ENCODE results near the gene NEGR1. TPM values are rescaled to one million over a fixed set of nuclear protein-coding genes. Genes with fewer than 3 reads are reported as not detected.
"Not testable (repeated sequence)": the region's sequence is repeated elsewhere in the genome, so short reads cannot be mapped to it uniquely, and the experiment has no call there.

Gene NEGR1
- total and polyA plus RNA-seq, 4 donors: 0.86 to 7.3 (median 2.5) TPM

GRCh38 chr1:71908871-71909390 lies 373.4 kb downstream of the NEGR1 start:
- Histone ChIP-seq H3K36me3 (ENCODE audit: control insufficient read depth in 4 of 4, insufficient read depth in 4 of 4, low read length in 4 of 4) (no peaks in the 10 kb centered on the region), H3K4me3 (no peak overlapping the region), H3K27ac (ENCODE audit: low read depth in 1 of 2, low read length in 1 of 2) (no peak overlapping the region), H3K9ac (ENCODE audit: insufficient read depth in 1 of 2, low read length in 2 of 2) (no peak overlapping the region), H3K27me3 (ENCODE audit: control insufficient read depth in 3 of 3, insufficient read depth in 3 of 3, low read length in 2 of 3) (no peaks in the 10 kb centered on the region), H3K4me1 (ENCODE audit: control insufficient read depth in 5 of 5, insufficient read depth in 5 of 5, low read length in 5 of 5) (peaks cover 0 to 3% (median 0%) of the 10 kb centered on the region in 5 donors), H3K9me3 (ENCODE audit: control insufficient read depth in 4 of 4, insufficient read depth in 3 of 4, low read length in 3 of 4) (no peaks in the 10 kb centered on the region)
- 66 to 74% methylated on average over 1 of the region's 1 CpG for WGBS, 2 donors
- TF ChIP-seq CTCF (IDR thresholded peaks at IDR 0.05; ENCODE audit: control extremely low read depth, extremely low read depth): no peak
- DNase-seq: no peak
- no peak for ATAC-seq (ENCODE audit: insufficient read depth, low FRiP score)

- 53 to 75% methylated on average over 1 of the region's 1 CpG for WGBS, 2 donors
- DNase-seq (peak; percentile 11 to 68 (median 36)), ATAC-seq (ENCODE audit: insufficient read depth, low FRiP score) (no peak)
Observed at GRCh38 chr1:71908303-71908702, 374.0 kb downstream of the NEGR1 start.

GRCh38 chr1:71899881-71900280 lies 382.5 kb downstream of the NEGR1 start:
- no peak for TF ChIP-seq CTCF (IDR thresholded peaks at IDR 0.05; ENCODE audit: control extremely low read depth, extremely low read depth)
- Histone ChIP-seq H3K27ac (ENCODE audit: low read depth in 1 of 2, low read length in 1 of 2) (no peak overlapping the region), H3K9me3 (ENCODE audit: control insufficient read depth in 4 of 4, insufficient read depth in 3 of 4, low read length in 3 of 4) (no peaks in the 10 kb centered on the region), H3K27me3 (ENCODE audit: control insufficient read depth in 3 of 3, insufficient read depth in 3 of 3, low read length in 2 of 3) (no peaks in the 10 kb centered on the region), H3K4me3 (no peak overlapping the region), H3K4me1 (ENCODE audit: control insufficient read depth in 5 of 5, insufficient read depth in 5 of 5, low read length in 5 of 5) (no peaks in the 10 kb centered on the region), H3K36me3 (ENCODE audit: control insufficient read depth in 4 of 4, insufficient read depth in 4 of 4, low read length in 4 of 4) (no peaks in the 10 kb centered on the region), H3K9ac (ENCODE audit: insufficient read depth in 1 of 2, low read length in 2 of 2) (no peak overlapping the region)
- 68 to 81% methylated on average over 2 of the region's 2 CpGs for WGBS, 2 donors
- DNase-seq (peak in 1 of 3 donors; percentile 15), ATAC-seq (ENCODE audit: insufficient read depth, low FRiP score) (no peak)

More at GRCh38 chr1:71908303-71908702, 374.0 kb downstream of the NEGR1 start:
- Histone ChIP-seq H3K4me3 (no peak overlapping the region), H3K27ac (ENCODE audit: low read depth in 1 of 2, low read length in 1 of 2) (no peak overlapping the region), H3K9me3 (ENCODE audit: control insufficient read depth in 4 of 4, insufficient read depth in 3 of 4, low read length in 3 of 4) (no peaks in the 10 kb centered on the region), H3K4me1 (ENCODE audit: control insufficient read depth in 5 of 5, insufficient read depth in 5 of 5, low read length in 5 of 5) (peaks cover 0 to 3% (median 0%) of the 10 kb centered on the region in 5 donors), H3K36me3 (ENCODE audit: control insufficient read depth in 4 of 4, insufficient read depth in 4 of 4, low read length in 4 of 4) (no peaks in the 10 kb centered on the region), H3K9ac (ENCODE audit: insufficient read depth in 1 of 2, low read length in 2 of 2) (no peak overlapping the region), H3K27me3 (ENCODE audit: control insufficient read depth in 3 of 3, insufficient read depth in 3 of 3, low read length in 2 of 3) (no peaks in the 10 kb centered on the region)
- TF ChIP-seq CTCF (IDR thresholded peaks at IDR 0.05; ENCODE audit: control extremely low read depth, extremely low read depth): no peak

GRCh38 chr1:71888166-71888565 lies 394.2 kb downstream of the NEGR1 start:
- ATAC-seq (ENCODE audit: insufficient read depth, low FRiP score); H3K9ac ChIP-seq (ENCODE audit: insufficient read depth in 1 of 2, low read length in 2 of 2); H3K4me3 ChIP-seq; H3K27ac ChIP-seq (ENCODE audit: low read depth in 1 of 2, low read length in 1 of 2); H3K27me3 ChIP-seq (ENCODE audit: control insufficient read depth in 3 of 3, insufficient read depth in 3 of 3, low read length in 2 of 3); H3K36me3 ChIP-seq (ENCODE audit: control insufficient read depth in 4 of 4, insufficient read depth in 4 of 4, low read length in 4 of 4); DNase-seq; H3K4me1 ChIP-seq (ENCODE audit: control insufficient read depth in 5 of 5, insufficient read depth in 5 of 5, low read length in 5 of 5); H3K9me3 ChIP-seq (ENCODE audit: control insufficient read depth in 4 of 4, insufficient read depth in 3 of 4, low read length in 3 of 4): not testable (repeated sequence)
- WGBS, 2 donors: 95 to 97% methylated on average over 21 to 23 of the region's 23 CpGs

All from lung (tissue), 12 donors.